Type B pancreatic cell (in vitro differentiated cells): ENCODE results near the gene TCEANC. TPM values are rescaled to one million over a fixed set of nuclear protein-coding genes. Genes with fewer than 3 reads are reported as not detected.

Experiments used
- DNase-seq: peaks from one replicate; pipeline ENCODE4 v3.0.0; 2021; ENCODE audit warnings: mixed read lengths; ENCODE audit not compliant: unreplicated experiment; ENCODE audit errors: extremely low spot score
- H3K27ac Mint-ChIP-seq: 2 replicates; pipeline ENCODE4 v1.8.0; 2021; ENCODE audit warnings: mild to moderate bottlenecking, mixed read lengths
- H3K27me3 Mint-ChIP-seq: 2 replicates; pipeline ENCODE4 v1.8.0; 2021; ENCODE audit warnings: mixed read lengths
- H3K36me3 Mint-ChIP-seq: 2 replicates; pipeline ENCODE4 v1.8.0; 2021; ENCODE audit warnings: mixed read lengths
- H3K4me1 Mint-ChIP-seq: one replicate; pipeline ENCODE4 v1.8.0; 2021; ENCODE audit warnings: mixed read lengths; ENCODE audit not compliant: unreplicated experiment
- H3K4me3 Mint-ChIP-seq: 2 replicates; pipeline ENCODE4 v1.8.0; 2021; ENCODE audit warnings: mild to moderate bottlenecking, mixed read lengths
- H3K9me3 Mint-ChIP-seq: 2 replicates; pipeline ENCODE4 v1.8.0; 2021; ENCODE audit warnings: mixed read lengths
- total RNA-seq: library from RNA; stranded (reverse); gene quantifications from 2 replicates; pipeline ENCODE4 v1.2.1, GENCODE V29; 2021; ENCODE audit warnings: low replicate concordance
- TF ChIP-seq, protein P1 (sequence below): fragments of 200-600 bp; sonication (generic); conservative IDR thresholded peaks from 2 replicates; pipeline ENCODE4 v1.5.0; 2021; ENCODE audit warnings: antibody characterized with exemption, mild to moderate bottlenecking

TCEANC gene
- total RNA-seq, 1 donor from 2014 or later: 4.6 TPM

DNA sequence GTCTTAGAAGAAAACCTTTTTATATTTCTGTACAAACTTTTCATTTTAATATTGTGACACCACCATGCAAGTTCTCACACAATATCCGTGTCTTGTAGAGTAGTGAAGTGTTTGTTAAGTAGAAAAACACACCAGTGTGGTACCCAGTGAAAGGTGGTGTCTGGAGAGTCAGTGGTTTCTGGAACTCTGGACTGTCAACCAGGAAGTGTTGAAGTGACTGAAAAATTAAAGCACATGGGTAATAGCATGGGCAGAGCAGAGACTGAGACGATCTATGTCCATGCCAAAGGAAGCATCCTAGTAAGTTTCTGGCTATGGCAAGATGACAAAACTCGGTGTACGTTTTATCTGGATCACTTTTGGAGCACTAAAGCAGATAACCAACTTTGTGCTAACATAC is 58.2 kb downstream of the TCEANC start:
- Mint-ChIP-seq H3K27ac (no peak overlapping the region), H3K27me3 (no peaks in the 10 kb centered on the region), H3K4me1 (no peaks in the 10 kb centered on the region)

More for the DNA sequence above, 58.2 kb downstream of the TCEANC start:
- no peak overlapping the region for H3K4me3 Mint-ChIP-seq
- peaks cover 12% of the 10 kb centered on the region for H3K36me3 Mint-ChIP-seq
- TF ChIP-seq, protein P1, sequence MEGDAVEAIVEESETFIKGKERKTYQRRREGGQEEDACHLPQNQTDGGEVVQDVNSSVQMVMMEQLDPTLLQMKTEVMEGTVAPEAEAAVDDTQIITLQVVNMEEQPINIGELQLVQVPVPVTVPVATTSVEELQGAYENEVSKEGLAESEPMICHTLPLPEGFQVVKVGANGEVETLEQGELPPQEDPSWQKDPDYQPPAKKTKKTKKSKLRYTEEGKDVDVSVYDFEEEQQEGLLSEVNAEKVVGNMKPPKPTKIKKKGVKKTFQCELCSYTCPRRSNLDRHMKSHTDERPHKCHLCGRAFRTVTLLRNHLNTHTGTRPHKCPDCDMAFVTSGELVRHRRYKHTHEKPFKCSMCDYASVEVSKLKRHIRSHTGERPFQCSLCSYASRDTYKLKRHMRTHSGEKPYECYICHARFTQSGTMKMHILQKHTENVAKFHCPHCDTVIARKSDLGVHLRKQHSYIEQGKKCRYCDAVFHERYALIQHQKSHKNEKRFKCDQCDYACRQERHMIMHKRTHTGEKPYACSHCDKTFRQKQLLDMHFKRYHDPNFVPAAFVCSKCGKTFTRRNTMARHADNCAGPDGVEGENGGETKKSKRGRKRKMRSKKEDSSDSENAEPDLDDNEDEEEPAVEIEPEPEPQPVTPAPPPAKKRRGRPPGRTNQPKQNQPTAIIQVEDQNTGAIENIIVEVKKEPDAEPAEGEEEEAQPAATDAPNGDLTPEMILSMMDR: no peak
- no peaks in the 10 kb centered on the region for H3K9me3 Mint-ChIP-seq
- no peak for DNase-seq

Other genes with a start within 250 kb of the TCEANC start
- gene EGFL6, start 83.5 kb upstream of the TCEANC start, total RNA-seq: 0.40 and 4.5 TPM in 2 replicates
- 26.4 and 43.3 TPM in 2 replicates for gene RAB9A, start 36.0 kb downstream of the TCEANC start, total RNA-seq
- gene TRAPPC2, start 81.5 kb downstream of the TCEANC start, total RNA-seq: 15.5 and 21.5 TPM in 2 replicates
- 37.7 and 42.3 TPM in 2 replicates for gene OFD1, start 81.6 kb downstream of the TCEANC start, total RNA-seq
- 2.1 and 17.3 TPM in 2 replicates for gene GPM6B, start 164.0 kb downstream of the TCEANC start, total RNA-seq